H4 (cell line): ENCODE data around the gene ICAM3. TPM values are rescaled to one million over a fixed set of nuclear protein-coding genes. Genes with fewer than 3 reads are reported as not detected.

ENCODE experiments used
- DNase-seq: peaks from one replicate; pipeline ENCODE4 v3.0.0-alpha.2; 2015; ENCODE audit warnings: low spot score
- total RNA-seq: library from RNA; depleted of rRNA; stranded (reverse); fragments of >200 nt; shearing (Covaris generic); gene quantifications from 2 replicates; pipeline ENCODE4 v1.2.3, GENCODE V29; 2014; rRNA removed

Gene ICAM3
- total RNA-seq, 1 experiment from 2014 or later: 7.3 TPM

- DNase-seq: no peak
Measured at GRCh38 chr19:10291554-10292205, 47.7 kb downstream of the ICAM3 start.

GRCh38 chr19:10290876-10291553, 48.4 kb downstream of the ICAM3 start:
- DNase-seq: no peak

DNA sequence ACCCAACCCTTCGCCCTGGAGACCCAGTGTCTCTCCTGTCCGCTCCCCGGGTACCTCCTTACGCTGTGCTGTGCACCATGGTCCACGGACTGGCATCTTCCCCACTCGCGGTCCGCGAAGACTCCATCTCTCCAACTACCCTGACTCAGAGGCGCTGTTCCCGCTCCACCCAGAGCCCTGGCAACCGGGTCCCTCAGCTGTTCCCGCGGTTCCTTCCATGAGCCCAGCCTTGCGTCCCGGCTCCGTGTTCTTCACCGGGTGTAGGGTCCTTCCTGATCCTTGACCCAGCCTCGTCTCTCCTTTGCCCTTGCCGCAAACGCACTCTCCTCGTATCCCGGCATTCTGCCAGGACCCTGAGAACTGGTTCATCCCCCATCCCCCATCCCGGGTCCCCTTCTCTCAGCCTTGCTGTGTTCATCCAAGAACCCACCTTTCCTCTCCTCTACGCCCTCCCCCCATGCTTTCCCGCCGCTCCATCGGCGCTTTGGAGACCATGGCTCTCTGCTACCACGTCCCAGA, 49.0 kb downstream of the ICAM3 start:
- no peak for DNase-seq

DNA sequence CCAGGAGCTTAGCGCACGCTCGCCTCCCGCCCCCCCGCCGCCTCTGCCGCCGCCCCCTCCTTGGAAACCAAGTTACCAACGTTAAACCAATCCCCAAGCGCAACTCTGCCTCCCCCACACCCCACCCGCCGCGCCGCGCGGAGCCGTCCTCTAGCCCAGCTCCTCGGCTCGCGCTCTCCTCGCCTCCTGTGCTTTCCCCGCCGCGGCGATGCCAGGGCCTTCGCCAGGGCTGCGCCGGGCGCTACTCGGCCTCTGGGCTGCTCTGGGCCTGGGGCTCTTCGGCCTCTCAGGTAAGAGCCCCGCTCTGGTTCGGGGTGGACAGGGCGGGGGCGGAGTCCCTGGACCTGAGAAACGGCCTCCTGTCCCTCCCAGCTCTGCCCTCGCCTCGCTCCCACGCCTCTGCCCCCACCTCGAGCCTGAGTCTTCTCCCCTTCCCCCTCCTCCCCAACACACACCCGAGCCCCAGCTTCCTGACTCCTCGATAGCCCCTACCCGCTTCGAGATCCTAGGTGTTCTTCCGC, 49.5 kb downstream of the ICAM3 start, which contains the start of gene ICAM5:
Gene ICAM5, plus strand, starts transcription at position 117 of the 521 bp plus-strand sequence. Its CDS starts 92 bp downstream, at position 209.
- no peak for DNase-seq

GRCh38 chr19:10289167-10289835, 50.1 kb downstream of the ICAM3 start:
- no peak for DNase-seq

- DNase-seq: no peak
Measured at GRCh38 chr19:10288662-10289166, 50.7 kb downstream of the ICAM3 start.

DNA sequence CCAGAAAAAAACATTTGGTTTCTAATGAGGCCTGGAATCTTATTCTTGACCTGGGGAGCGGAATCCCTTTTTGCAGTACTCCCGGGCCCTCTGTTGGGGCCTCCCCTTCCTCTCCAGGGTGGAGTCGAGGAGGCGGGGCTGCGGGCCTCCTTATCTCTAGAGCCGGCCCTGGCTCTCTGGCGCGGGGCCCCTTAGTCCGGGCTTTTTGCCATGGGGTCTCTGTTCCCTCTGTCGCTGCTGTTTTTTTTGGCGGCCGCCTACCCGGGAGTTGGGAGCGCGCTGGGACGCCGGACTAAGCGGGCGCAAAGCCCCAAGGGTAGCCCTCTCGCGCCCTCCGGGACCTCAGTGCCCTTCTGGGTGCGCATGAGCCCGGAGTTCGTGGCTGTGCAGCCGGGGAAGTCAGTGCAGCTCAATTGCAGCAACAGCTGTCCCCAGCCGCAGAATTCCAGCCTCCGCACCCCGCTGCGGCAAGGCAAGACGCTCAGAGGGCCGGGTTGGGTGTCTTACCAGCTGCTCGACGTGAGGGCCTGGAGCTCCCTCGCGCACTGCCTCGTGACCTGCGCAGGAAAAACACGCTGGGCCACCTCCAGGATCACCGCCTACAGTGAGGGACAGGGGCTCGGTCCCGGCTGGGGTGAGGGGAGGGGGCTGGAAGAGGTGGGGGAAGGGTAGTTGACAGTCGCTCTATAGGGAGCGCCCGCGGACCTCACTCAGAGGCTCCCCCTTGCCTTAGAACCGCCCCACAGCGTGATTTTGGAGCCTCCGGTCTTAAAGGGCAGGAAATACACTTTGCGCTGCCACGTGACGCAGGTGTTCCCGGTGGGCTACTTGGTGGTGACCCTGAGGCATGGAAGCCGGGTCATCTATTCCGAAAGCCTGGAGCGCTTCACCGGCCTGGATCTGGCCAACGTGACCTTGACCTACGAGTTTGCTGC, 52.4 kb downstream of the ICAM3 start, which contains the start of gene ICAM4:
Gene ICAM4, plus strand, starts transcription at position 153 of the 935 bp plus-strand sequence. Its CDS starts 58 bp downstream, at position 211.
- DNase-seq: no peak

DNA sequence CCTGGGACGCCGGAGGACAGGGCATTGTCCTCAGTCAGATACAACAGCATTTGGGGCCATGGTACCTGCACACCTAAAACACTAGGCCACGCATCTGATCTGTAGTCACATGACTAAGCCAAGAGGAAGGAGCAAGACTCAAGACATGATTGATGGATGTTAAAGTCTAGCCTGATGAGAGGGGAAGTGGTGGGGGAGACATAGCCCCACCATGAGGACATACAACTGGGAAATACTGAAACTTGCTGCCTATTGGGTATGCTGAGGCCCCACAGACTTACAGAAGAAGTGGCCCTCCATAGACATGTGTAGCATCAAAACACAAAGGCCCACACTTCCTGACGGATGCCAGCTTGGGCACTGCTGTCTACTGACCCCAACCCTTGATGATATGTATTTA, 54.0 kb downstream of the ICAM3 start:
- no peak for DNase-seq

DNA sequence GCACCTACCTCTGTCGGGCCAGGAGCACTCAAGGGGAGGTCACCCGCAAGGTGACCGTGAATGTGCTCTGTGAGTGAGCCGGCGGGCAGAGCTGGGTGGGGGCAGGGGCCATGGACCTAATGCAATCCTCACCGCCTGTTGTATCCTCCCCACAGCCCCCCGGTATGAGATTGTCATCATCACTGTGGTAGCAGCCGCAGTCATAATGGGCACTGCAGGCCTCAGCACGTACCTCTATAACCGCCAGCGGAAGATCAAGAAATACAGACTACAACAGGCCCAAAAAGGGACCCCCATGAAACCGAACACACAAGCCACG, 54.5 kb downstream of the ICAM3 start:
- no peak for DNase-seq

DNA sequence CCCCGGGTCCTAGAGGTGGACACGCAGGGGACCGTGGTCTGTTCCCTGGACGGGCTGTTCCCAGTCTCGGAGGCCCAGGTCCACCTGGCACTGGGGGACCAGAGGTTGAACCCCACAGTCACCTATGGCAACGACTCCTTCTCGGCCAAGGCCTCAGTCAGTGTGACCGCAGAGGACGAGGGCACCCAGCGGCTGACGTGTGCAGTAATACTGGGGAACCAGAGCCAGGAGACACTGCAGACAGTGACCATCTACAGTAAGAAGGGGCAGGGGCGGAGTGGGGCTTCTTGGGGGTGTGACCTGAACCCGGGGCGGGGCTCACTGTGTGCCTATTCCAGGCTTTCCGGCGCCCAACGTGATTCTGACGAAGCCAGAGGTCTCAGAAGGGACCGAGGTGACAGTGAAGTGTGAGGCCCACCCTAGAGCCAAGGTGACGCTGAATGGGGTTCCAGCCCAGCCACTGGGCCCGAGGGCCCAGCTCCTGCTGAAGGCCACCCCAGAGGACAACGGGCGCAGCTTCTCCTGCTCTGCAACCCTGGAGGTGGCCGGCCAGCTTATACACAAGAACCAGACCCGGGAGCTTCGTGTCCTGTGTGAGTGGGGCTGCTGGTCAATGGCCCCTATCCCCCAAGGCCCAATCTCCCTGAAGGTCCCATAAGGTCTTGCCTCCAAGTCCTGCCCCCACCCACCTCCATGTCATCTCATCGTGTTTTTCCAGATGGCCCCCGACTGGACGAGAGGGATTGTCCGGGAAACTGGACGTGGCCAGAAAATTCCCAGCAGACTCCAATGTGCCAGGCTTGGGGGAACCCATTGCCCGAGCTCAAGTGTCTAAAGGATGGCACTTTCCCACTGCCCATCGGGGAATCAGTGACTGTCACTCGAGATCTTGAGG, 55.1 kb downstream of the ICAM3 start:
- no peak for DNase-seq

Other genes with a start within 250 kb of the ICAM3 start
- 0.27 TPM in 1 of 2 replicates, not detected in the other for gene ANGPTL6, start 236.9 kb downstream of the ICAM3 start, total RNA-seq
- gene PPAN, start 233.3 kb downstream of the ICAM3 start, total RNA-seq: 20.1 and 26.1 TPM in 2 replicates
- 0.79 and 0.92 TPM in 2 replicates for gene P2RY11, start 227.9 kb downstream of the ICAM3 start, total RNA-seq
- 299 and 319 TPM in 2 replicates for gene EIF3G, start 219.7 kb downstream of the ICAM3 start, total RNA-seq
- gene DNMT1, start 144.7 kb downstream of the ICAM3 start, total RNA-seq: 56.5 and 102 TPM in 2 replicates
- 1.7 and 3.0 TPM in 2 replicates for gene S1PR2, start 108.3 kb downstream of the ICAM3 start, total RNA-seq
- 54.6 and 59.5 TPM in 2 replicates for gene MRPL4, start 87.4 kb downstream of the ICAM3 start, total RNA-seq
- 0.06 and 0.12 TPM in 2 replicates for gene ICAM1, start 68.5 kb downstream of the ICAM3 start, total RNA-seq
- gene ICAM4, start 52.7 kb downstream of the ICAM3 start, total RNA-seq: 0.15 TPM in 1 of 2 replicates, not detected in the other
- 0.87 and 1.5 TPM in 2 replicates for gene ICAM5, start 49.7 kb downstream of the ICAM3 start, total RNA-seq
- 0.18 and 1.8 TPM in 2 replicates for gene ZGLP1, start 29.8 kb downstream of the ICAM3 start, total RNA-seq
- 23.6 and 40.0 TPM in 2 replicates for gene FDX2, start 23.6 kb downstream of the ICAM3 start, total RNA-seq
- 7.1 and 8.2 TPM in 2 replicates for gene RAVER1, start 6.1 kb downstream of the ICAM3 start, total RNA-seq
- 28.2 and 37.1 TPM in 2 replicates for gene TYK2, start 40.9 kb upstream of the ICAM3 start, total RNA-seq
- 105 and 132 TPM in 2 replicates for gene CDC37, start 63.9 kb upstream of the ICAM3 start, total RNA-seq
- gene PDE4A, start 80.9 kb upstream of the ICAM3 start, total RNA-seq: 1.0 and 1.1 TPM in 2 replicates
- 40.9 and 43.3 TPM in 2 replicates for gene KEAP1, start 163.7 kb upstream of the ICAM3 start, total RNA-seq
- gene S1PR5, start 177.8 kb upstream of the ICAM3 start, total RNA-seq: 1.0 and 1.7 TPM in 2 replicates
- 13.1 and 18.6 TPM in 2 replicates for gene ATG4D, start 204.3 kb upstream of the ICAM3 start, total RNA-seq
- 7.7 and 8.3 TPM in 2 replicates for gene KRI1, start 226.4 kb upstream of the ICAM3 start, total RNA-seq
- 3.2 and 5.2 TPM in 2 replicates for gene CDKN2D, start 229.4 kb upstream of the ICAM3 start, total RNA-seq
- 7.8 and 14.8 TPM in 2 replicates for gene AP1M2, start 247.7 kb upstream of the ICAM3 start, total RNA-seq